Measurements from ENCODE around the gene PAM16.

The PAM16 gene

DNA sequence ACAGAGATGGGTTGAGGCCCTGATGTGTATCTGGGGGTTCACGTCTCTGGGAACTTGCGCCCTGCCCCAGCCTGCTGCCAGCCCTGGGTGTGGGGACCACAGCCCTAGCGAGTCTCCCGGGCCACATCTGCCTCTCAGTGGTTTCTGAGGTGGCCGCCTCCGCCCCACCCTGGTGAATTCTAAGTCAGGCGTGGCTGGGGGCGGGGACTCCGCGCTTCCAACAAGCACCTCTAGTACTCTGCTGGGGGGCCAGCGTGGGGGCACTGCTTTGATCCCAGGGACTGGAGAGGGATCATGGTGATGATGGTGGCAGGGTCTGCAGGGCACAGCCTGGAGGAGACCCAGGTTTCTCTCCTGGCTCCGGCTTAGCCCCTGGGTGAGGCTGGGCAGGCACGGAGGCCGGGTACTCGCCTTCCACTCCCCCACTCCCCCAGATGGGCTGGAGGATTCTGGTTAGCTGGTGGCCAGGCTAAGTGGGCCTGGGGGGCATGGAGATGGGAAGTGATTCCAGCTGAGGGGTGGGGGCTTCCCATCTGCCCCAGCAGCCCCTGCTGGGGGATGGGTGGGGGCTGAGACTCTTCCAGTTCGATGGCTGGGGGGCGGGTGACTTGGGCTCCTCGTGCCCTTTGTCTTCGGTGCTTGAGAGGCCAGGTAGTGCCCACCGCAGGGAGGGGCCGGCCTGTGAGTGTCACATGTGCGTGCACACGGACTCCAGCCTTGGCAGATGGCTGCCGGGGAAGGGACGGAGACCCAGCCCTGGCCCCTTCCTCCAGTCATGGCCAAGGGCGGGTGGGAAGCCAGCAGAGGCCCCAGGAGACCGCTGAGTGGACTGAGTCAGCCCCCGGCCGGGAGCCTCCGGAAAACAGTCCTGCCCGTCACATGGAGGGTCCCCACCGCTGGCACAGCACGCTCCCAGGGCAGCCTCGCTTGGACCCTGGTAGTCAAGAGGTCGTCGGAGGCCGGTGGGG is 31.4 kb downstream of the PAM16 start:
- no peak for DNase-seq (ENCODE audit: low read depth)

DNA sequence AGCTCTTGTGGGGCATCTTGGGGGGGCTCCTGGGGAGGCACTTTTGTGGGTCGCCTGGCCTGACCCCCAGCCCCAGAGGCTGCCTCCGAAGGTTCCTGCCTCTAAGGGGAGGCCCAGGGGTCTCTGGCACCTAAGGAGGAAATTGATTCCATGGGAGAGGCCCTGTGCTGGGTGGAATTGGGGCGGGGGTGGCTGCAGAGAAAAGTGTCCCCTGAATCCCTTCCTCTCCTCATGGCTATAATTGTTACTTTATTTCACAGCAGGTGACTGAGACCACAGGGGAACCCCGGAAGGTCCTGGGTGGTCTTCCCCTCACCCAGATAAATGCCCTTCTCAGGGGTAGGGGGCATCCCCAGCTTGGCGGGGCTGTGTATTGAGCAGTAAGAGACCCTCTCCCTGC is 32.2 kb downstream of the PAM16 start:
- DNase-seq (ENCODE audit: low read depth) = no peak

DNA sequence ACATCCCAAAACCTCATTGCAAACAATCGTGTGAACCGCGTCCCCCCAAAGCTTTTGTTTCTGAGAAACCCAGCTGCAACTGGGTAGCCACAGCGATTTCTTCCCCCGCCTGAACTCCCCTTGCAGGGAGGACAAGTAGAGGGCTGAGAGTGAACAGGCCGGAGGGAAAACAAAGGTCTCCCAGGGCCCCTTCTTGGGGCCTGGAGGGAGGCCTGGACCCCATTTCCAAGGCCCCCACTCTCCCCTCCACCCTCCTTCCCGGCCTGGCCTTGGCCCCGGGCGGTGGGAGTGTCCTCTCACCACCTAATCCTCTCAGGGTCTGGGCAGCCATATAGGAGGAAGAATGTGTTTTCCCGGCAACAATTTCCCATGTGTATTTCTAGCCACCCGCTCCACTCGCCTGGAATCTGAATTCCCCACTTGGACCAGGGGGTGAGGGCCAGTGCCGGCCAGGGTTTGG is 32.6 kb downstream of the PAM16 start:
- no peak for DNase-seq (ENCODE audit: low read depth)

DNA sequence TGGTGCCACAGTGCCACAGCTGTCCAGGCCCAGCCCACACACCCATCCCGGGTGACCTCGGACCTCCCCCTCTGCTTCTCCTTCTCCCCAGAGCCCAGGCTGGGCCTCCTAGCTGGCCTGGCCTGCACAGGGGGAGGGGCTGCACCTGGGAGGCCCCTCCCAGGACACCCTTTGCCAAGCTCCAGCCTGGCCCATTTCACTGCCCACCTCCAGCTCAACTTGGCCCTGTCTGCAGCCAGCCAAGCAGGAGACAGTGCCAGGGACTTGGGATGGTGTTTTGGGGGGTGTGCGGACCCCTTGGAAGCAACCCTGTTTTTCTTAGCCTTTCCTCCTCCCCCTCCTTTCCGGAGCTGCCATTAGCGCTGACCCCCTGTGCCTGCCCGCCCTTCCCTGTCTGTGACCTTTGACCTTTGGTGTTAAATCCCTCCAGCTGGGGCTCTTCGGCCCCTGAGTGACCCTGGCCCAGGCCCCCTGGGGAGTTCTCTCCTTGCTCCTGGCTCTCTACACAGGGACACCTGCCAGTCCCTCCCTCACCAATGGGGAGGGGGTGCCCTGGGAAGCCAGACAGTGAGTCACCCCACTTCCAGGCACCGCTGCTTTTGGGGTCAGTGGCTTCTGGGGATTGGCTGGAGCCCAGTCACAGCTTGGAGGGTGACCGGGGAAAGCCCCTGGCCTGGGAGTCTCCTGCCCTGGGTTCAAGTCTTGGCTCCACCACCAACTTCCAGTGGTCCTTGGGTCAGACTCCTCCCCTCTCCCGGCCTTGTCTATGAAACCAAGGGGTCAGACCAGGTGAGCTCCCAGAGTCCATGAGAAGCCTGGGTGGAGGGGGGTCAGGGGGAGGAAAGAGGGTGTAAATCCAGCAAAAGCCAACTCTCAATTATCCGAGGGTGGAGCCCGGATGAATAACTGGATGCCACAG is 33.3 kb downstream of the PAM16 start:
- DNase-seq (ENCODE audit: low read depth) = no peak

DNA sequence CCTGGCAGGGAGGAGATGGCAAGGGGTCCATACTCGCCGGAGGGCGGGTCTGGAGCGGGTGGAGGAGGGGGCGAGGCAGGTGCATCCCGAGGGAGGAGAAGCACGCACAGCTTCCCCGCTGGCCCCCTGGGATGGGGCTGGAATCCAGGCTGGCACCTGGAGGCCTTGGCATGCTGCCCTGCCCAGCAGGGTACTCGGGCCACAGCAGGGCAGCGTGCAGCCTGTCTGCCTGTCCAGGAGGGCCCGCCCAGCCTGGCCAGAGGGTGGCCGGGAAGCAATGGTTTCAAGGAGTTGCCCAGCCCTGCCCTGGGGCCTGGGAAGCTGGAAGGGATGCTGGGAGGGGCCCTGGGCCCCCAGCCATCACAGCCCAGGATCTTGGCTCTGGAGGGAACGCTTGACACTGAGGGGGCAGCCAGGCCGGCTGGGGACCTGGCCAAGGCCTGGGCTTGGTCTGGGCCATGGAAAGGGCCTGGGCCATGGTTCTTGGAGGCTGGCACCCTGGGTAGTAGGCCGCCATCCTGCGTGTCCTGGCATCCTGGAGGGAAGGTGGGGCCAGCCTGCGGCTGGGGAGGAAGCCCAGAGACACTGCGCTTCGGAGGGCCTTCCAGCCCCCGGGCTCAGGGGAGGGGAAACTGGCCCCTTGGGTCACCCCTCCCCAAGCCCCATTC is 34.1 kb downstream of the PAM16 start:
- DNase-seq (ENCODE audit: low read depth) = no peak

DNA sequence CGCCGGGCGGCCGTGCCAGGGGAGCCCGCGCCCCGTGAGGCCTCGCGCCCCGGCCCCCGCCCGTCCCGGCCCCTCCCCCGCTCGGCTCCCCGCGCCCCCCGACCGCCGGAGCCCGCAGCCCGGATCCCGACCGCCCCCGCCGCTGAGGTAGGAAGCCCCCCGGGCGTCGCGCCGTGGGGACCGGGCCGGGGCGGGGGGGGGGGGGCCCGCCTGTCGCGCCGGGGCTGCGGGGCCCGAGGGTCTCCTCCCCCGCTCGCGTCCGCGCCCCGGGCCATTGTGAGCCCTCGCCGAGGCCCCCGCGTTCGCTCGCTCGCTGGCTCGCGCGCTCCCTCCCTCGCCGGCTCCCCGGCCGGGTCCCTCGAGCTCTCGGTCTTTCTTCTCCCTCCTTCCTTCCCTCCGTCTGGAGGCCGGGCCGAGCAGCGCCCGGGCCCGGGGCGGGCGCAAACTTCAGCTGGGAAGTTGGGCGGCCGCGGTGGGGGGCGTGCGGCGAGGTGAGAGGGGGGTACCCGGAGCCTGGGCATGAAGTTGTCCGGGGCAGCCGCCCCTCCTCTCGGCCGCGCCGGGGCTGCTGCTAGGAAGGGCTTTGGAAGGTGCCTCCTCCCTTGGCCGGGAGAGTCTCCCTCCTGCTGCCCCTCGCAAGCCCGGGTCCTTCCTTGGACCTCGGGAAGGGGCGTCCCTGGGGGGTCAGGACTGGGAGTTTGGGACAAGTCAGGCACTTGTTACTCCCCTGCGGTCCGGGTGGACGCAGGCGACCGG is 34.8 kb downstream of the PAM16 start:
- no peak for DNase-seq (ENCODE audit: low read depth)

DNA sequence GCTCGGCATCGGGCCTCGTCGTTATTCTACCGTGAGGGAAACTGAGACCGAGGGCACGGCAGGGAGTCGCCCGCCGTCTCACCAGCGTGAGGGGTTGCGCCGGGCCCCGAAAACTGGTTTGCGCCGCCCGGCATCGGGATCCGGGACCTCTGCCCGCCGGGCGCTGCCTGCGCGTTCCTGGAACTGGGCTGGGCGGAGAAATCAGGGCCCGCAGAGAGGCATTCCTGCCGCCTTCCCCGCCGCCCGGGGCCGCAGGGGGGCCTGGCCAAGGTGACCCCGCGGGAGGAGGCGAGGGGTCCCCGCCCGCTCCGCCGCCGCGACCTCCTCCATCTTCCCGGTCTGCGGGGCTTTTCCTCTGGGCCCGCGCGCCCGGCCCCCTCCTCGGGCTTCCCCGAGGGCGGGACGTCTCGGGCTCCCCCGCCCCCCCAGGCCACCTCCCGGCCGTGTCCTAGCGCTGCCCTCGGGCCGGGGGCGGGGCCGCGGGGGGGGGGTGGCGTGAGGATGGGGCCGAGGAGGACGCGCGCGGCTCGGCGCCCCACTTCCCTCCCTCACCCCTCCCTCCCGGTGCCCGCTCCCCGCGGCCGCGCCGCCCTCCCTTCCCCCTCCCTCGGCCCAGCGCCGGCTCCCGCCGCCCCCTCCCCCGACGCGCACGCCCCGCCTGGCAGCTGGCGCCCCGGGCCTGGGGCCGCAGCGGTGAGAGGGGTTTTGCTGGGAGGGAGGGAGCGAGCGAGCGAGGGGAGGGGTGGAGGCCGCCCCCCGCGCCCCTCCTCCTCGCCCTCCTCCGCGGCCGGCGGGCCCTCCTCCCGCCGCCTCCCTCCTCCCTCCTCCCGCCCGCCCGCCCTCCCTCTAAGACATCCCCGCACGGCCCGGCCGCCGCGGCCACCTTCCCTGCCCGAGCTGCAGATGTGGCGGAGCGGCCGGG is 35.7 kb downstream of the PAM16 start, which contains the start of gene GLIS2:
GLIS2 (plus strand) TSS at position 882 of the 922 bp plus-strand sequence. CDS start 16,214 bp downstream, outside the sequence.
- DNase-seq (ENCODE audit: low read depth) = peak; percentile 32

DNA sequence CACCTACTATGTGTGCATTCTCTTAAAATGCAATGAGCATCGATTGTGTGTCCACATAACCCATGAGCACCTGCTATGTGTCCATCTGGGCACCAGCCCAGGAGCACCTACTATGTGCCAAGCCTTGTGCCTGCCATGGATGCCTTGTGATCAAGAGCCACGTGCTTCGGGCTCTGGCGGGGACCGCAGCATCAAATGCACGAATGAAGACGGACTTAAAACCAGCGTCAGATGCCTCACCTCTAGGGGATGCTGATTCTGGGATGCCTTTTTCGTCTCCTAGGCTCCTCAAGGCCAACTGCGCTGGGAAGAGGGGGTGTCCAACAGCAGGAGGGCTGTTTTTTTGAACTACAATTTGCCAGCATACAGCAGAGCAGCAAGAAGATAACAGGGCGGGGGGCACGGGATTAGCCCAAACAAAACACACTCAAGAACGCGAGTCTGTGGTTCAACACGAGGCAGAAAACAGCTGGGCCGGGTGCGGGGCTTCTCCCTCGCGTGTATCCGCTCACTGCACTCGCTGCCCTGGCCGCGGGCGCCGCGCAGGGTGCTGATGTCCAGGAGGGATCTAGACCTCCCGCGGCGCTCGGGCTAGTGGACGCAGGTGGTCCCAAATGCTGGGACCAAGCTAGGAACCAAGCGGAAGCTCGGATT is 36.5 kb downstream of the PAM16 start:
- DNase-seq (ENCODE audit: low read depth) = no peak

DNA sequence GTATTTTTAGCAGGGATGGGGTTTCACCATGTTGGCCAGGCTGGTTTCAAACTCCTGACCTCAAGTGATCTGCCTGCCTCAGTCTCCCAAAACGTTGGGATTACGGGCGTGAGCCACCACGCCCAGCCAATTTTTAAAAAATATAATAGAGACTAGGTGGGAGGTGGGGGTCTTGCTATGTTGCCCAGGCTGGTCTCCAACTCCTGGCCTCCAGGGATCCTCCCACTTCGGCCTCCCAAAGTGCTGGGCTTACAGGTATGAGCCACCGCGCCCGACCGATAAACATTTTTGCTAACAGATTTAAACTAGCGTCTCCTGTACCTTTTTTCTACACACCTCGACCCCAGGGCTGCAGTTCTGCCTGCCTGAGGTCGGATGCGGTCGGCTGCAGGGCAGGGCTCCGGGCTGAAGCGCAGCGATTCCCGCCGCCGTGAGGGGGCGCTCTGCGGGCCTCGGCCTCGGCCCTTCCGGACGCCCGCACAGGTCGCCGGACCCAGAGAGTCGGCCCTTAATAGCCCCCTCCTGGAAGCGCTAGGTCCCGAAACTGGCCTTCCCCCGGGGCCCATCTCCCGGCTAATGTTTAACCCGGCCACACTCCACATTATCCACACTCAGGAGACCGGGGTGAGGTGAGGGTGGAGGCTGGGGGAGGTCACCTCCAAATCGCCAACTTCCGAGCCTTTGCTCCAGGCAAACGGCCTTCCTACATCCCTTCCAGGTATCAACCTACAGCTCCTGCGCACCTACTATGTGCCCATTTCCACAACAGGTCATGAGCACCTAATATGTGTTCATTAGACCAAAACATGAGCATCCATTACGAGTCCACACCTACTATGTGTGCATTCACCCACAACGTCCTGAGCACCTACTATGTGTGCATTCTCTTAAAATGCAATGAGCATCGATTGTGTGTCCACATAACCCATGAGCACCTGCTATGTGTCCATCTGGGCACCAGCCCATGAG is 37.3 kb downstream of the PAM16 start:
- no peak for DNase-seq (ENCODE audit: low read depth)

DNA sequence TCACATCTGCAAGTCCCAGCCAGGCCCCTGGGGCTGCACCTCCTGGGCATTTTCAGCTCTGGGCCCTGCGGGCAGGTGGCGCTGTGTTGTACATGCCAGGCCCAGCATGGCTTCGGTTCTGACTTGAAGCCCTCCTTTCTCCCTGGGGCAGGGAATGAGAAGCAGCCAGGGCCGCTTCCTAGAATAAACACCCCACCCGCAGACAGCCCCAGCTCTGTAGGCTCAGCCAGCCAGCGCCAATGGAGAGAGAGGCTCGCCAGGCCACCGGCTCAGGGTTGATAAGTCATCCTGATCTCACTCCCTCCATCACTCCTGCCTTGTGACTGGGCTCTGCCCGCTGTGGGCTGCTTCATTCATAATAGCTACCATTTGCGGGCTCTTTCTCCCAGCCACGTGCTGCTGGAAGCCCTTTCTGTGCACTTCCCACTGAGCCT is 41.3 kb downstream of the PAM16 start:
- DNase-seq (ENCODE audit: low read depth) = peak; percentile 20

DNA sequence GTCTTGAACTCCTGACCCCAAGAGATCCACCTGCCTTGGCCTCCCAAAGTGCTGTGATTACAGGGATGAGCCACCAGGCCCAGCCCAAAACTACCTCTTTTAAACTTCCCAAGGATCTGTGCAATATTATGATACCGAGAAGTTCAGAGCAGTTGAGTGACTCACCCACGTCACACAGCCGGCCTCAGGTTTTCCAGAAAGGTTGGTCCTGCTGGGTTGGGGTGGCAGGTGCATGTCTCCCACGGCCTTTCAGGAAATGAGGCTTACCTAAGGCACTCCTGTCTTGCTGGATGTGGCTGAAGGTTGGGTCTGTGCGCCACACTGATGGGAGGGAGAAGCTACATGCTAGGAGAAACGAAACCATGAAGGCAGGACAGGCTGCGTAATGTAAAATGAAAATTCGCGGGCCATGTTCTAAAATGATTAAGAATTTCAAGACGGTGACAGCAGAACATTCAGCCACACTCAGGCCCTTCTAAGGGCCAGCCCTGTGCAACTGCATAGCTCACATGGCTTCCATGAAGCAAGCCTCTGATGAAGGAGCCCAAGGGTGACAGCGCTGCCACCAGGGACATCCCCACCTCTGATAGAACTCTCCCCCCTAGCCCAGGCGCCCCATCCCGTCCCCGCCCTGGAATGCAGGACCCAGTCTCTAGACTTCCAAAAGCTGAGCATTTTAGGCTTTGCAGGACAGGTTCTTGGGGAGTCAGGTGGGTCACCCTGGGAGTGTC is 41.9 kb downstream of the PAM16 start:
- DNase-seq (ENCODE audit: low read depth) = no peak

DNA sequence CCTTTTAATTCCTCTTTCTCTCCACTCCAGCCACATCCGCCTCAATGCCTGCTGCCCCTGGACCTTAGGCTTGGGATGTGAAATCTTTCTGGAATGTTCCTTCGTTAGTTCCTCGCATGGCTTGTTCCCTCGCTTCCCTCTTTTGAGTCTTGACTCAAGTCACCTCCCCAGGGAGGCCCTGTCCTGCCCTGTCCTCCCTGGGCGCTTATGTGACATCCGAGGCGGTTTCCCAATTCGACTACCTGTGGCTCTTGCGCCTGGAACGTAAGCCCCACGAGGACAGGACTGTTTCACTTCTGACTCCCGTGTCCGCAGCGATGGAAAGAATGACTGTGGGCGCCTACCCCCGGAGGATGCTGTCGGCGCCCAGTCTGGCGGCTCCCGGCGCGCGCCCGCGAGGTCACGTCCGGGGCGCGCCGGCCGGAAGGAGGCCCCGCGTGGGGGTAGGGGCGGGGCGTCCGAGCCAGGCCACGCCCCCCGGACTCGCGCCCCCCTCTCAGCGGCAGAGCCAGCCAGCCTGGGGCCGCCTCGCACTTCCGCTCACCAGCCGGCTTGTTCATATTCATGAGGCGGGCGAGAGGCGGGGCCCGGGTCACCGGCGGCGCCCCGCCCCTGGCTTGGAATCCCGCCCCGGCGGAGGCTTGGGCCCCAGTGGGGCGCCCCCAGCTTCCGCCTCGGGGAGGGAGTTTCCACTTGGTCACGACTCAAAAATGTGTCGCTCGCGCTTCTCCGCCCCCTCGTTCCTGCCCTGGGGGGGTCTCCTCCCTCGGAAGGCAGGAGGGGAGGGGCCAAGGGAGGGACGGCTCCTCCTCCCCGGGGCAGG is 43.7 kb downstream of the PAM16 start:
- DNase-seq (ENCODE audit: low read depth) = peak; percentile 95

DNA sequence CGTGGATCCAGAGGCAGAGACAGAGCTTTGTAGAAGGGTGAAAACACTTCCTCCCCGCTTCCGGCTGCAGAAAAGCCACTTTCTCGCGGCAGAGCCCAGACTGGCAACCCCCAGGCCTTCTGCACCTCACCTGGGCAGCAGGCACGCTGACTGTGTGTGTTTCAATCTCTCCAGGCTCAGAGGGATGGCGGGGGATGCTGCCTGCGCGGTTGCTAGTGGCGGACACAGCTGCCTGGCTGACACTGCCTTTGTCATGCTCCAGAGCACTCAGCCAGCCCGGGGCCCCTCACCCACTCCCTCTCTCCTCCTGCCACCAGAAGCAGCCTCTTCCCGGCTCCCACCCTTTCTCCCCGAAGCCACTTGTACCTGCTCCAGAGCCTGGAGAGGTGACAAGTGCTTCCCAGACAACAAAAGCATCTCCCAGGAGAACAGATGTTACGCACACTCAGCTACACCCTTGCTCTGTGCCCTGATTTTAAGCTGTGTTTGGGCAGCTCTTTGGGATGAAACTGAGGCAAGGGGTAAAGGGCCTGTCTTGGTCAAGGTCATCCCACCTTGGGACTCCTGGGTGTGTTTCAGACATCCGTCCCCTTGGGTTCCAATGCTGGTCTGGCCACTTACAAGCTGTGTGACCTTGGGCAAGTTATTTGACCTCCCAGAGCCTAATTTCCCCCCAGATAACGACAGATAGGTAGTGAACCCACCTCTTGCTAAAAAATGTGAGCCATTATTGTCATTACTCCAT is 44.5 kb downstream of the PAM16 start:
- DNase-seq (ENCODE audit: low read depth) = peak; percentile 44

DNA sequence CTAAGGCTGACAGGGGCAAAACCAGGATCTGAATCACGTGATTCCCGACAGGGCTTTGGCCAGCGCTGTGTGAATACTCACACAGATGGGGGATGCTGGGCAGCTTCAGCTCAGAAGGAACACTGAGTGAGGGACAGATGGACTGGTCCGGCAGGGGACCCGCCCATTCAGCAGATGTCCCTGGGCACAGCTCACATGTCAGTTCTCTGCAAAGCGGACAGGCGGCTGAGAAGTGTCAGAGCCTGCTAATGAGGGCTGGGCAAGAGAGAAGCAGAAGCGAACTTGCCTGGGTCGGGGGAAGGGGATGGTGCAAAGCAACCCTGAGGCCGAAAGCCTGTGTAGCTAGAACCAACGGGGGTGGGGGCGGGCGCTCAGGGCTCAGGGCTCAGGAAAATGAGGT is 47.1 kb downstream of the PAM16 start:
- no peak for DNase-seq (ENCODE audit: low read depth)

DNA sequence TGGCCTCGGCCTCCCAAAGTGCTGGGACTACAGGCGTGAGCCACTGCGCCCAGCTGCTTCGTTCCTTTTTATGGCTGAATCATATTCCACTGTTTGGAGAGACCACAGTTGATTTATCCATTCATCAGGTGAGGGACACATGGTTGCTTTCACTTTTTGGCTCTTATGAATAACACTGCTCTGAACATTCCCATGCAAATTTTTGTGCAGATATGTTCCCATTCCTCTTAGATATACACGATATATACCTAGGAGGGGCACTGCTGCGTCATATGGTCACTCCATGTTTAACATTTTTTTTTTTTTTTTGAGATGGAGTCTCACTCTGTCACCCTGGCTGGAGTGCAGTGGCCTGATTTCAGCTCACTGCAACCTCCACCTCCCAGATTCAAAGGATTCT is 49.2 kb downstream of the PAM16 start:
- no peak for DNase-seq (ENCODE audit: low read depth)

DNA sequence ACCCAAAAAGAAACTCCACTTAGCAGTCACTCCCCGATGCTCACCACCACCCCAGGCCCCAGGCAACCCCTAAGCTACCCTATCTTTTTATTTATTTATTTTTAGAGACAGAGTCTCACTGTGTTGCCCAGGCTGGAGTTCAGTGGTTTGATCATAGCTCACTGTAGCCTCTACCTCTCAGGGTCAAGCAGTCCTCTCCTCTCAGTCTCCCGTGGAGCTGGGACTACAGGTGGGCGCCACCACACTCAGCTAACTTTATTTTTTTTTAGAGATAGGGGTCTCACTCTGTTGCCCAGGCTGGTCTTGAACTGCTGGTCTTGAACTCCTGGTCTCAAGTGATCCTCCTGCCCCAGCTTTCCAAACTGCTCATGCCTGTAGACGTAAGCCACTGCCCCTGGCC is 49.9 kb downstream of the PAM16 start:
- DNase-seq (ENCODE audit: low read depth) = no peak

Measured in T-helper 22 cell (primary cell).